ENCODE measurements around the gene TEKTIP1. TPM values are rescaled to one million over a fixed set of nuclear protein-coding genes. Genes with fewer than 3 reads are reported as not detected.
A peak's percentile ranks its signal among the peaks of the same experiment; 100 is the strongest.

Gene TEKTIP1
- total and polyA plus RNA-seq, 2 of the 4 experiments (the other 2 are of a cell fraction): not detected

- Histone ChIP-seq H2BK20ac (ENCODE audit: low read depth, low read length) (no peak overlapping the region), H3K9me3 (ENCODE audit: control insufficient read depth, insufficient read depth, low read length) (no peaks in the 10 kb centered on the region), H3K9ac (ENCODE audit: low read depth, low read length) (peak overlapping the region; percentile 84), H4K20me1 (ENCODE audit: insufficient read depth, low read length) (peaks cover 27% of the 10 kb centered on the region), H3K18ac (ENCODE audit: low read depth, low read length) (no peak overlapping the region), H2AFZ (replicated peaks; ENCODE audit: low read length, poor library complexity) (peak overlapping the region; percentile 75), H4K8ac (ENCODE audit: low read depth in 2 of 2, low read length in 2 of 2) (peak overlapping the region in 1 of 2 experiments; percentile 62; a peak in 1 of 4 replicates), H2BK120ac (ENCODE audit: low read depth, low read length) (no peak overlapping the region; the same call in 1 of the 2 replicates), H3K4me2 (ENCODE audit: low read depth, low read length) (peak overlapping the region; percentile 84), H3K27me3 (ENCODE audit: control insufficient read depth, insufficient read depth, low read length) (no peaks in the 10 kb centered on the region), H3K14ac (replicated peaks; ENCODE audit: low read depth, low read length) (peak overlapping the region; percentile 89), H2AK5ac (ENCODE audit: low read depth, low read length) (peak overlapping the region; percentile 74), H2BK5ac (ENCODE audit: low read depth, low read length, poor library complexity, severe bottlenecking) (peak overlapping the region; percentile 21), H4K5ac (ENCODE audit: low read depth, low read length) (no peak overlapping the region), H3K56ac (ENCODE audit: extremely low read depth, insufficient read depth, low read length) (no peak overlapping the region; the same call in 1 of the 2 replicates), H2AK9ac (replicated peaks; ENCODE audit: low read depth, low read length, poor library complexity) (peak overlapping the region; percentile 99), H3K23ac (ENCODE audit: low read depth, low read length) (peak overlapping the region; percentile 96), H3K36me3 (ENCODE audit: control insufficient read depth, insufficient read depth, low read length) (no peaks in the 10 kb centered on the region), H2BK15ac (ENCODE audit: low read depth, low read length) (0 out of 3 replicates have a peak overlapping the region, but pooled peaks have one; percentile 43), H3K4ac (ENCODE audit: low read depth, low read length) (peak overlapping the region; percentile 83), H3K27ac (ENCODE audit: insufficient read depth, low read length) (peak overlapping the region; percentile 60; the same call in 1 of the 2 replicates), H3K9me1 (ENCODE audit: insufficient read depth, low read length) (0 out of 2 replicates have a peak, but pooled peaks cover 4% of the 10 kb centered on the region), H3K79me1 (ENCODE audit: low read depth in 1 of 2, low read length in 2 of 2) (peaks cover 32 to 49% of the 10 kb centered on the region in 2 experiments), H3K4me1 (ENCODE audit: control insufficient read depth, insufficient read depth, low read length) (peaks cover 16% of the 10 kb centered on the region), H3K4me3 (ENCODE audit: insufficient read depth, low read depth, low read length) (peak overlapping the region; percentile 95), H4K91ac (ENCODE audit: insufficient read depth, low read depth, low read length) (peak overlapping the region; percentile 6; the same call in 1 of the 2 replicates)
- BruUV-seq (replicated peaks): no TSS peak
- ChIA-PET POLR2A (ENCODE audit: unreplicated experiment) (no interaction called here), CTCF (interaction anchor here (0.7 kb wide), 1 partner anchor 12 kb away, joined by 3 read pairs; no protein-coding TSS in a partner anchor)
- intact Hi-C loops (cut with micrococcal nuclease) (no loop called here), dilution Hi-C loops (cut with HindIII; ENCODE audit: low sequenced_read_pairs, unreplicated experiment) (no loop called here), in situ Hi-C loops (cut with MboI; ENCODE audit: low sequenced_read_pairs) (no loop called here)
- WGBS, 2 experiments (ENCODE audit: extremely low coverage in 2 of 2, insufficient read length in 1 of 2): 44% methylated on average over 6 of the region's 9 CpGs; no CpG with 5 or more reads in 1 of the 2 experiments
- ATAC-seq (ENCODE audit: low read depth) (no peak), DNase-seq (no peak)
- TF ChIP-seq MAZ (IDR thresholded peaks at IDR 0.05; ENCODE audit: borderline replicate concordance, low read depth, low read length) (0 out of 2 replicates have a peak, but pooled peaks have one; percentile 26), MXI1 (IDR thresholded peaks at IDR 0.05; ENCODE audit: borderline replicate concordance, low read depth, low read length) (no peak), POLR2A (IDR thresholded peaks at IDR 0.05; ENCODE audit: low read depth, low read length) (peak; percentile 9; the same call in 1 of the 2 replicates), MAFK (IDR thresholded peaks at IDR 0.05; ENCODE audit: low read depth, low read length) (no peak)
Observed at GRCh38 chr19:3556423-3556977, 17.5 kb downstream of the TEKTIP1 start.

Data from IMR-90 (cell line).